NCI-H2227 (cell line): ENCODE results near the gene CLASP1.
"Not testable (repeated sequence)": the region's sequence is repeated elsewhere in the genome, so short reads cannot be mapped to it uniquely, and the experiment has no call there.

Source experiments
- DNase-seq: peaks from one replicate; lab custom pipeline; 2025; ENCODE audit not compliant: unreplicated experiment; lab: John Stamatoyannopoulos, UW

CLASP1 gene

DNA sequence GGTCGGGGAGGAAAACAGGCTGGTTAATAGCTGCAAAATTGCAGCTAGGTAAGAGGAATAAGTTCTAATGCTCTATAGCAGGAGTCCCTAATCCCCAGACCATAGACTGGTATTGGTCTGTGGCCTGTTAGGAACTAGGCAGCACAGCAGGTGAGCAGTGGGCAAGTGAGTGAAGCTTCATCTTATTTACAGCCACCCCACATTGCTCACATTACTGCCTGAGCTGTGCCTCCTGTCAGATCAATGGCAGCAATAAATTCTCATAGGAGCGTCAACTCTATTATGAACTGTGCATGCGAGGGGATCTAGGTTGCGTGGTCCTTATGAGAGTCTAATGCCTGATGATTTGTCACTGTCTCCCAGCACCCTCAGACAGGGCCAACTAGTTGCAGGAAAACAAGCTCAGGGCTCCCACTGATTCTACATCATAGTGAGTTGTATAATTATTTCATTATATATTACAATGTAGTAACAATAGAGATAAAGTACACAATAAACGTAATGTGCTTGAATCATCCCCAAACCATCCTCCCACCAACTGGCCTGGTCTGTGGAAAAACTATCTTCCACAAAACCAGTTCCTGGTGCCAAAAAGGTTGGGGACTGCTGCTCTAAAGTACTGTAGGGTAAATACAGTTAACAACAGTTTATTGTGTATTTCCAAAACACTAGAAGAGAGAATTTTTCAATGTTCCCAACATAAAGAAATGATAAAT lies 272.6 kb downstream of the CLASP1 start:
- DNase-seq = no peak

DNA sequence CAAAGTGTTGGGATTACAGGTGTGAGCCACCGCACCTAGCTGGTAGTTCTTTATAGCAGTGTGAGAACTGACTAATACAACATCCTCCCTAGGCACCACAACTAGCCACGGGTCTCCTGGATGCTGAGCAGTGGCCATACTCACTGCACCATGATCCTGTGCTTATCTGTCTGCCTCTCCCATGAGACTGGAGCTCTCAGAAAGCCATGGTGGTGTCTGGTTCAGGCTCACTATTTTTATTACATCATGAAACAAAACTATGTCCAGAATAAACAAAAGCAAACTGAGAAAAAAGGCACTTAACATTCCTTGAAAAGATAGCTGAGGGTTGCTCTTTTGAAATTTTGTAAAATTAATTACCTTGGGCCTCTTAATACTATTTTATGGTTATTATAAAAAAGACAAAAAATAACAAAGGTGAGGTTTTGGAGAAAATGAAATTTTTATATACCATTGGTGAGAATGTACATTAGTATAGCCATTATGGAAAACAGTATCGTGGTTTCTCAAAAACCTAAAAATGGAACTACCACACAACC lies 273.6 kb downstream of the CLASP1 start:
- DNase-seq = no peak

DNA sequence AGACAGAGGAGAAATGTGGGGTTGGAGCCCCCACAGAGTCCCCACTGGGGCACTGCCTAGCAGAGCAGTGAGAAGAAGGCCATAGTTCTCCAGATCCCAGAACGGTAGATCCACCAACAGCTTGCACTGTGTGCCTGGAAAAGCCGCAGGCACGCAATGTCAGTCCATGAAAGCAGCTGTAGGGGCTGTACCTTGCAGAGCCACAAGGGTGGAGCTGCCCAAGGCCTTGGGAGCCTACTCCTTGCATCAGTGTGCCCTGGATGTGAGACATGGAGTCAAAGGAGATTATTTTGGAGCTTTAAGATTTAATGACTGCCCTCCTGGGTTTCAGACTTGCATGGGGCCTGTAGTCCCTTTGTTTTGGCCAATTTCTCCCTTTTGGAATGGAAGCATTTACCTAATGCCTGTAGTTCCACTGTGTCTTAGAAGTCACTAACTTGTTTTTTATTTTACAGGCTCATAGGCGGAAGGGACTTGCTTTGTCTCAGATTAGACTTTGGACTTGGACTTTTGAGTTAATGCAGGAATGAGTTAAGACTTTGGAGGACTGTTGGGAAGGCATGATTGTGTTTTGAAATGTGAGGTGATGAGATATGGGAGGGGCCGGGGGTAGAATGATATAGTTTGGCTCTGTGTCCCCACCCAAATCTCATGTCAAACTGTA lies 274.7 kb downstream of the CLASP1 start:
- DNase-seq = not testable (repeated sequence)

DNA sequence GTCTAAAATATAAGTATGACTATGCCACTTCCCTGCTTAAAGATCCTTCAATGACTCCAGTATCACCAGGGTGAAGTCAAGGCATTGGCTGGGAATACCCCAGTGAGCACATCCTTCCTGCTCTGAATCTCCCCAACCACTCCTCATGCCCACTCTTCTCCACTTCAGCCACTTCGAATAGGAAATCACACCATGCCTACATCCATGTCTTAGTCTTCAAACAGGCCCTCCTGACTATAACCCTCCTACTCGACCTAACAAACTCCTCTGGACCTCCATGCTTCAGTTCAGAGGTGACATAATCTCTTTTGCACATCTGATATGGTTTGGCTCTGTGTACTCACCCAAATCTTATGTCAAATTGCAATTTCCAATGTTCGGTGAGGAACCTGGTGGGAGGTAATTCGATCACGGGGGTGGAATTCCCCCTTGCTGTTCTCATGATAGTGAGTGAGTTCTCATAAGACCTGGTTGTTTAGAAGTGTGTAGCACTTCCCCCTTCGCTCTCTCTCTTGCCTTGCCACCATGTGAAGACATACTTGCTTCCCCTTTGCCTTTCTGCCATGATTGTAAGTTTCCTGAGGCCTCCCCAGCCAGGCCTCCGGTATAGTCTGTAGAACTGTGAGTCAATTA lies 276.4 kb downstream of the CLASP1 start:
- no peak for DNase-seq

DNA sequence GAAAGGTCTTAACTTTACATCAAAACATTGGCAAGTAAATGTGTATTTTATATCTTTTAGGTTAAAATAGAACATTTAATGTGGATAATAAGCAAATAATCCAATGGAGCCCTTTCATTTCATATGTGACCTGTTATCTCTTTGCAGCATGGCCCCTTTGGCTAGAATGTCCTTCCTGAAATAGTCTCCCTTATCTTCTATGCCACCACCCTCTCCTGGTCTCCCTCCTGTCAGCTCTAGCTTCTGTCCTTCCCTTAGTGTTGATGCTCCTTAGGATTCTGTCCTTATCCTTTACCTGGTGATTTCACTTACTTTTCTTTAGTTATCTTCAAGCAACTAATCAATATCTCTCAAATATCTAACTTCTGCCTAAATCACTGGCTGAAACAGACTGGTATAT lies 277.2 kb downstream of the CLASP1 start:
- no peak for DNase-seq

DNA sequence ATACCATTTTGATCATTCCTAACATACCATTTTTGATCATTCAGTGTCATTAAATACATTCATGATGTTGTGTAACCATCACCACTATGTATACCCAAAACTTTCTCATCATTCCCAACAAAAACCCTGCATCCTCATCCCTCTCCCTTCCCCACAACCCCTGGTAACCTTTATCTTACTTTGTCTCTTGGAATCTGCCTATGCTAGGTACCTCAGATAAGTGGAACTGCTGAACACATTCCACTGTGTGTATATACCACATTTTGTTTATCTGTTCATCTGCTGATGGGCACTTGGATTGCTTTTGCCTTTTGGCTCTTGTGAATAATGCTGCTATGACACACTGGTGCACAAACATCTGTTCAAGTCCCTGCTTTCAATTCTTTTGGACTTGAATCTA lies 280.4 kb downstream of the CLASP1 start:
- DNase-seq = no peak

DNA sequence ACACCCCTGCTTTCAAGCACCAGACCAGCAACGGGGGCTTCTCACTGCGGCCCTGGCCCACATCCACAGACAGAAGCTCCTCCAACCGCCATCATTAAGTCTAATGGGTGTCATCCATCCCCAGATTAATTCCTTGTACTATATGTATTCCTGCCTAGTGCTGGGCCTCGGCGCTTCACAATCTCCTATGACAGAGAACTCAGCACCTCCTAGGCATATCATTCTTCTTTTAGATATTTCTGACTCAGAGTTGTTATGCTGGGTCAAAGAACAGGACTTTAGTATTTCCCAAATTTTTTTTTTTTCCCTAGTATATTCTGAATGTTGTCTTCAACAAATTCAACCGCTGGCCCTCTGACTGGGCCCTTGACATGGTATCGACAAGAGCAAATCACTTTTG lies 281.1 kb downstream of the CLASP1 start:
- DNase-seq = no peak

DNA sequence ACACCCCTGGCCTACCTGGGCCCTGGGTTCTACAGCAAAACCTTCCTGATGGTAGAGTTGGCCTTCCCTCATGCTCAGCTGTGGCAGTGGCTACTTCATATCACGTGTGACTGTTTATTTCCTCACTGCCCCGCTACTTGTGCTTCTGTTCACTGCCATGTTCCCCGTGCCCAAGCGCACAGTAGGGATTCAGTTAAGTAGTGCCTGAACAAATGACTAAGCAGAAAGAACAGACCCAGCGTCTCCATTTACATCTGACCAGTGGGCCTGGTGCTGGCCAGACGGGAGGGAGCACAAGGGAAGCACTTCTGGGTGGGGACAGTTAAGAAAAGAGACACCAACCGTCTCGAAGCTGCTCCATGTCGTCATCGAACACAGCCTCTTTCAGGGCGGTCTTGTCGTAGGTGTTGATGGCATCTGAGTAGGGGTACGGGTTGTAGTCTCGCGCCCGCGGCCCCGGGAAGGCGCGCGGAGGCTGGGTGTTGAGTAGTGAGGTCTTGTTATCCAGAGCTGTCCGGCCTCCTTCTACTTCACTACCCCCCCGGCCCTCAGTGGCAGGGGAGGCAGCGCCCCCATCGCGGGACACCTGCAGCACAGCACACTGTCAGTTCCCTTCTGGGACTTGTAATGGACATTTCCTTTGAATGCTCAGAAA lies 281.9 kb downstream of the CLASP1 start:
- DNase-seq = no peak

DNA sequence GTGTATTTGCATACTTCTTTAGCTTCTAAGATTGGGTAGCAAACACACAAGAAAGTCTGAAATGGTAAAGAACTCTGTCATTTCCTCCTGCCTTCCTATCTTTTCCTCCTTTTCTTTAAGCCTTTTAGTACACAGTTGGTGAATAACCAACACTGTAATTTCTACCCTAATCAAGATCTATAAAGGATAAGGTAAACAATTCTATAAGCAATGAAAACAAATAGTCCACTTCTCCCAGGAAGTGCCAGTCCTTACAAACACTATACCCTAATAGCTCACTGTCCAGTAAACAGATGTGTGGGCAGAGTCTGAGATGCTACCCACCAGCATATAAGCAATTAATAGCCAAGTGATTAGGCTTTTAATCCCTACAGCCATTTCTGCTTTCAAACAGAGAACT lies 283.2 kb downstream of the CLASP1 start:
- DNase-seq = no peak

DNA sequence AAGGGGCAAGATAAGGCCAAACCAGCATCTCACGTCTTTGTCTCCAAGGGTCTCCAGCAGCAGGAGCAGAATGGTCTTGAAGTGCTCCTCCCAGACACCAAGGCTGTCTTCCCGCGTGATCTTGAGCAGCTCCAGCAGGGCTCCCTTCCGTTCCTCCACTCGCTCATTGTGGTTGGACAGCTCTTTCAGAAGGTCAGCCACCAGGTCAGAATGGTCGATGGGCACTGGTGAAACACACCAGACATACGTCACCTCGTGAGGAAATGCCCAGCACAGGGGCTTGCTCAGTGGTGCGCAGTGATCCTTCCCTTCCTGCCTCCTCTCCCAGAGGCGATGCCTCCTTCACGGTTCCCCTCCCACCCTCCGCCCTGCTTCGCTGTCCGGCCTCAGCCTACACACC lies 284.2 kb downstream of the CLASP1 start:
- DNase-seq = no peak

DNA sequence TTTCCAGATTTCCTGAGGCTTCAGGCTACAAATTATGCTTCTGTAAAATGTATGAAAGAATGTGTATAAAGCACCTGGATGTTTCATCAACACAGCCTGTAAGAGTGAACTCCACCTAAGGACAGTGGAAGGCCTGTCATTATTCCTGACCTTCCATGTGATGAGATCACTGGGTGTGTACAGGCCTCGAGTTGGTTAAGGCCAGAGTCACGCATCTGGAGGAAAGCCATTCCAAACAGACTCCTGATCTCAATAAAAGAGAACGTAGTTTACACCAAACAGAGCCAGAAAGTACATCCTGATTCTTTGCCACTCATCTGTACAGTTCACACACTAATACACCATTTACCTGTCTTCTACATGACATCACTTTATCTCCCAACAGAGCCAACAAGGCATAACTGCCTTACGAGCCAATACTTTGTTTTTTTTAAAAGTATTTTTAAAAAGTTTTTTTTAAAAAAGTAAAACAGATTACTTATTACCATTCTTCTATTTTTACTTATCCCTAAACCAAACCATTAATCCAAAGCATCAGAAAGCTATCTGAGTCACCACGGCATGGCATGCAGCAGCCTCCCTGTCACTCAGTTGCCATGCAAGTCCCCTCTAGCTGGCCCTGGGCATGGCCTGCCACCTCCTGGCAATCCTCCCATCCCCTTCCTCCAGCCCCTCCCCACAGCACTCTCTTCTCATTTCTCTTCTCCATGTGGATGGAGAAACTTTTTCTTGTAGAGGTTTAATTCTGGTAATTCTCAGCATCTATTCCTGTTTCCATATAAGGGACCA lies 285.4 kb downstream of the CLASP1 start:
- no peak for DNase-seq

DNA sequence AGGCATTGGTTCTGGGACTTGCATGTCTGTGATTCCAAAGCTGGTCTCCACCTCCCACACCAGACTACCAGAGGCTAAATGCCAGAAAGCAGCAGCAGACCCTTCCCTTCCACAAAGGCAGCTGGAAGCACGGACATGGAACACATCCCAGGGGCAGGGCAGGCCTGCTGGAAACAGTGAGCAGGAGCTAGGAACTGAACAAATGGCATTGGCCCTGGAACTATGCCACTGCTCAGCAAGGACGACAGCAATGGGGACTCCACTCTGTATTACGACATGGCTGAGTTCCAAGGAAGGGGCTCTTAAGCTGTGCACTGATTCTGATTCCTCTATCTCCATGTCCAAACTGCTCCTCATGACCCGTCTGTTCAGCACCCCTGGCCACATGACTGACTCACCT lies 286.5 kb downstream of the CLASP1 start:
- no peak for DNase-seq

DNA sequence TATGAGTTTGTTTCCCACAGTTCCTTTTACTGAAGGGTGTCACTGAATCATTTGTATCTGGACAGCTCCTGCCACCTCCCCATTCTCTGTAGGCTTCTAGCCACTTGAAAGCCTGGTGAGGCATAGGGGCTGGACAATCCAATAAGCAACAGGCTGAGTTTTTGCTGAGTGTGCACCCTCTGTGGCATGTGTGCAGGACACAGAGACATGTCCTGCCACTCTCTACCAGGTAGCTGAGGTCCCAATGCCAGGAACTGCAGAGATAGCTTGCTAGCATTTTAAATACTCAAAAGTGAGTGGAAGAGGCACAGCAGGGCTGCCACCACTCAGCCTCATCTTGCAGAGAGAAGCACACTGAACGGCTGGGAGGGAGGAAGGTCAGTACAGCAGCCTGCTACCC lies 287.0 kb downstream of the CLASP1 start:
- DNase-seq = no peak

DNA sequence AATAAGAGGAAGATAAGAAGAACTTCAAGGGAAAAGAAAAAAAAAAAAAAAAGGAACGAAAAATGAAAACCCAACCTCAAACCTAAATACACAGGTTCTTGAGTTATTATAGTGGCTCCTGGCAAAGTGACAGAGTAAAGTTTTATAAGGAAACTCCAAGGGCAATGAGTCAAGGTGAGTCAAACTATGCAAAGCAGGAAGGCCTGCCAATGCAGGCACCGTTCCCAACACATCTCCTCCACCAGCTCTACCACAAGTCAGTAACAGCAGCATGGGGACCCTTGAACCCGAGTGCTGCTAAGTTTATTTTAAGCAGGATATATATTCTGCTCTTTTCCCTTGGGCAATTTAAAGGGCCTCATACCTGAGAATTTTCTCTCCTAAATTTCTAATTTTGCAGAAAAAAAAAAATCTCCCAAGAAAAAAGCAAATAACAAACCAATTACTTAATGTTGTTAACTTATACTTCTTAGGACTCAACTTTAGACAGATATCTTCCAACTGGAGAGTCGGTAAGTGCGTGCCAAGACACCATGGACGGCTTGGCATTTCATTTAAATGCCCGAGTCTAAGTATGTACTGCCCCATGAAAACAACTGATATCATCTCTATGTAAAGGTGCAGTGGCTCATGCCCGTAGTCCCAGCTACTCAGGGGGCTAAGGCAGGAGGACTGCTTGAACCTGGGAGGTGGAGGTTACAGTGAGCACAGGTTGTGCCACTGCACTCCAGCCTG lies 288.5 kb downstream of the CLASP1 start:
- DNase-seq = no peak

DNA sequence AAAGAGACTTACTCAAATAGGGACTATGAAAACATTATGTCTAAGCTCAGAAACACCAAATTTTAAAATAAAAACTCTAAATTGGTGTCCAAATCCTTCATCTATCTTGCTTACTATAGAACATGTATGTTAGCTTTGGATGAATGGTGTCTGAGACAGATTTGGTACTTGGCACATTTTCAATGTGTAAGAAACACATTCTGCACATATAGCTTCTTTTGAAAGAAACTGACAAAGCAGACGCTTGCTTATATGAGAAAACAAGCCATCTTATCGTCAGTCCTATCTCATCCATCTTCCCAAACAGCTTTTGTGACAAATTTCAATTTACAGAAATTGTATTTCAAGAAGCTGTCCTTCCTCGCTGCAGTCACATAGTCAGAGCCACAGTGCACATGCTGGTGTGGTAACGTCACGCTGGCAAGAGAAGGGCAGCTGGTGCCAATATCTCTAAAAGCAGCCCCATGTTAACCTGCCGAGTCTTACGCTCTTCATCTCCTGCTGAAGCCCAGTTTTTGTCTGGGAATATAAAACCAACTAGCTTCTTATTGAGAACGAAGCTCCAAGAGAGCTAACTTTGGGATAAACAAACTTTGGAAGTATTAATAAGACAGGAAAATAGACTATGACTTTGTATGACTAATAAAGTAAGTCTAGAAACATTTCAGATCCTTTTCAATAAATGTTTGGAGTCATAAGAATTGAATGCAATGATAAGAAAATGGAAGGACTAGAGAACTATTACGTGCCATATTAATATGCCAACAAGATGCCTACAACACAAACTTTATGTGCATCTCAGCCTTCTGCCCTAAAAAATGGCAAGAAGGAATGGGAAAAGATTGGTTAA lies 289.3 kb downstream of the CLASP1 start:
- no peak for DNase-seq

DNA sequence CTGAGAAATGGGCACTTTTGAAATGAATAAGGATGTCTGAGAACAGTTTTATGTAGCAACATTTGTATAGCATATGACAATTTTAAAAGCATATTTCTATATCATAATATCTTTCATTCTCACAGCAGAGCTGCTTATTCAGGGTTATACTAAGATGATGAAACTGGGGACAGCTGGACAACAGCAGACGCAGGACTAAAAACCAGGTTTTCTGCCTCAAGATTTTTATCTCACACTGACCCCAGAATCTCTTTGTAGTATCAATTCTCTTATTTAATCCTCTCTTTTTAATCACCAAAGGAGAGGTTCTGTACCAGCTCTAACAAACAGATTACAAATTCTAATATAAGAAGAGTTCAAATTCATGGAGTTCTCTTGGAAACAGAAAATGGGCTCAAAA lies 290.1 kb downstream of the CLASP1 start:
- DNase-seq = no peak

DNA sequence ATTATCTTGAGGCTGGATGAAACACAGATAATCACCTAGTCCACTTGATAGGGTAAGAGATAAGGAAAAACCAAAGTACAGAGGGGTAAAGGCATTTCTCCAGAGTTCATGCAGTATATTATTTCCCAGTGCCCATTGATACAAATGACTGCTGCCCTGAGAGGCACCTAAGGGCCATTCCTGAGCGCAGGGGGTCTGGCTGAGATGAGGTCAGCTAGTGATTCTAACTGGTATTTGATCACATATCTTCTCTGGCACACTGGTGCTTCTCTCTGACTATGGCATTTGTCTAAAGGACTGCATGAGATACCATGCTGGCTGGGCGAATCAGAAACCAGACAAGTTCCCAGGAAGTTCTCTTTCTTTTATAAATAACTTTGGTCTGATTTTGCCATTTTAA lies 291.0 kb downstream of the CLASP1 start:
- no peak for DNase-seq

DNA sequence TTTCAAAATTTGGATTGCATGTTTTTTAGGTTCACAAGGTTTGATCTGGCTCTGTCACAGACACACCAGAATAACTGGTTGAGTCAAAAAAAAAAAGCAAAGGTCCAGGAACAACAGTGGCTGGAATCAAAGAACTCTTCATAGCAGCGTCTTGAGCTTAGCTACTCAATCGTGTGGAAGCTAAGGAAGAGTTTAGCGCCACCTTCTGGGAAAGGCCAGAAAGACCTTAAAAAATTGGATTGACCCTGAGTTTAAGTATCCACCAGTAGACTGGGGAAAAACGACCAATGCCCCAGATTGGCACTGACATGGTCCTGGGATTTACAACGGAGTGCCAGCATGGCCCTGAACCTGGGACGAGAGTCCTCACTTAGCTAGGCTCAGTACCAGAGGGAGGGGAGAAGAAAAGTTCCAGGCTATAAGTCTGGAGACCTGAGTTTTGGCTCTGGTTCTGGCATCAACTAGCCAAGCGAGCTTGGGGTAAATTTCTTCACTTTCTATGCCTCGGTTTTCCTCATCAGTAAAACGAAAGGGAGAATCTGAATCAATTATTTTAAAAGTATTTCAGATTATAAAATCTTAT lies 293.1 kb downstream of the CLASP1 start:
- peak; percentile 83 for DNase-seq

DNA sequence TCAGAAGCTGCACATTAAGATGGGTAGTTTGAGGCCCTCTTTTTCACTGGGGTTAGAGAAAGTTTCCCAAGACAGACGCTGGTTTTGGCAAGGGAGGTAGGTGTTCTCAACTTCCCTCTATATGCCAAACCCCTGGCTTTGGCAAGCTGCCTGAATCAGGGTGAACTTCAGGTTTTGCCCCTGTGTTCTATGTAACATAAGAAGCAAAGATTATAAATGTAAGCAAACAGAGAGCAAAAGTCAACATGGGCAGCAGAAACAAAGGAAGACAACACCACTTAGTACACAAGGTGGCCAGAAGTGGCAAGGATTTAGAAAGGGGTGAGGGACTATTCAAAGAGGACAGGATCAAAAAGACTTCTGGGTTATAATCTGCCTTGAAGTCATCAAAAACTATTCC lies 293.8 kb downstream of the CLASP1 start:
- no peak for DNase-seq
